HG03442 (cell line): ENCODE results near the gene DARS1.
"Not testable (repeated sequence)": the region's sequence is repeated elsewhere in the genome, so short reads cannot be mapped to it uniquely, and the experiment has no call there.

Experiments
- ATAC-seq: cut with Tn5 transposase; IDR thresholded peaks from one replicate; pipeline ENCODE4 v1.9.1; 2021; ENCODE audit warnings: mild to moderate bottlenecking, moderate library complexity; ENCODE audit not compliant: unreplicated experiment

DARS1 gene

GRCh38 chr2:135985826-135986393 is 484 bp upstream of the DARS1 start:
- ATAC-seq = peak; percentile 44

- ATAC-seq = peak; percentile 32
These were observed 1.0 kb downstream of the DARS1 start for GRCh38 chr2:135984199-135985017.

- no peak for ATAC-seq
These were observed 4.9 kb downstream of the DARS1 start for GRCh38 chr2:135980434-135981079.

- ATAC-seq = no peak
These were observed 9.7 kb downstream of the DARS1 start for GRCh38 chr2:135975702-135976101.

- no peak for ATAC-seq
These were observed 11.4 kb downstream of the DARS1 start for GRCh38 chr2:135974036-135974435.

- ATAC-seq = no peak
These were observed 15.6 kb downstream of the DARS1 start for GRCh38 chr2:135969655-135970387.

GRCh38 chr2:135965756-135966155 is 19.7 kb downstream of the DARS1 start:
- ATAC-seq = no peak

- ATAC-seq = not testable (repeated sequence)
These were observed 21.0 kb downstream of the DARS1 start for GRCh38 chr2:135964404-135964803.

- no peak for ATAC-seq
These were observed 21.6 kb downstream of the DARS1 start for GRCh38 chr2:135963841-135964240.

GRCh38 chr2:135962366-135963123 is 22.9 kb downstream of the DARS1 start:
- peak; percentile 57 for ATAC-seq

- no peak for ATAC-seq
These were observed 24.5 kb downstream of the DARS1 start for GRCh38 chr2:135960656-135961551.

- no peak for ATAC-seq
These were observed 25.3 kb downstream of the DARS1 start for GRCh38 chr2:135960150-135960549.

GRCh38 chr2:135958927-135959326 is 26.5 kb downstream of the DARS1 start:
- ATAC-seq = not testable (repeated sequence)

GRCh38 chr2:135954020-135954601 is 31.3 kb downstream of the DARS1 start:
- no peak for ATAC-seq

GRCh38 chr2:135952891-135953290 is 32.5 kb downstream of the DARS1 start:
- no peak for ATAC-seq

GRCh38 chr2:135951041-135951583 is 34.3 kb downstream of the DARS1 start:
- no peak for ATAC-seq

GRCh38 chr2:135949451-135950234 is 35.8 kb downstream of the DARS1 start:
- no peak for ATAC-seq
